Right lobe of liver (tissue), 4 donors: ENCODE results near the gene AGAP5.

Experiments used
- POLR2A ChIP-seq: fragments of 450-650 bp; IDR thresholded peaks from one replicate; pipeline ENCODE4 v1.6.1; 2017; ENCODE audit warnings: antibody characterized with exemption, mild to moderate bottlenecking
- TF ChIP-seq, protein P1 (sequence below), 4 donors: fragments of 200-600 bp in 3 of 4; fragments of 450-650 bp in 1 of 4; IDR thresholded peaks; one replicate each; pipeline versions ENCODE4 v1.5.1 to v1.8.0; 2016 to 2022; ENCODE audit warnings: antibody characterized with exemption in 4 of 4, mild to moderate bottlenecking in 2 of 4
- donor health status: DM: no; HTN: no; CAD: no.
- donor health status: DM: no; HTN: no; CAD: no.
- donor health status: DM: no; HTN: yes; CAD: no.

DNA sequence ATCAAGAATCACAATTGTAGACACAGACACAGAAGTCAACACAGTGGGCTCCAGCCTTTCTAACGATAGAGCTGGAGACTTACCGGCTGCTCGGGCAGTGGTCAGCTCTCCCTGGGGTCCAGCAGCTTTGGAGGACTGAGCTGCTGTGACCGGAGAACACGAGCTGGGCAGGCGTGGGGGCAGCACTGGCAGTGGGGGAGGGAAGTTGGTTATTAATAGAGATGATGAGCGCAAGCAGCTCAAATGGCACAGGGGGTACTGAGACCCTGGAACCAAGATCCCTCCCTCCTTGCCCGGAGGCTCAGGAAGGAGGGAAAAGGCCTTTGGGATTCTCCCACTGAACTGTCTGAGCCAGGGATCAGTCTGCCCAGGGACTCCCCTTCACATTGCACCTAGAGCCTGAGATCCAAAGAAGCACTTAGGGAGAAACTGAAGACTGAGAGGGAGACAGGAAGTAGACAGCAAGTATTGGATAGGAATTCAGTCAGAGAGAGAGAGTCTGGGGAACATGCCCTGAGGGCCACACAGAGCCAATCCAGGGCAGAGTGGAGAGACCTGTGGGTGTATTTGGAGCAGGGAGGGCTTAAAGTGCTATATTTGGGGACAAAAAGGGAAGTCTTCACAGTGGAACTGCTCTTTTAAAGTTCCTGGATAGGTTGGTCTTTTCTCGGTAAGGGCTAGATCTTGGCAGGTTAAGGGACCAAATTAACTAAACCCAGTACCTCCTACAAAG is 56.4 kb downstream of the AGAP5 start, which contains the start of gene MYOZ1:
- TF ChIP-seq, protein P1, sequence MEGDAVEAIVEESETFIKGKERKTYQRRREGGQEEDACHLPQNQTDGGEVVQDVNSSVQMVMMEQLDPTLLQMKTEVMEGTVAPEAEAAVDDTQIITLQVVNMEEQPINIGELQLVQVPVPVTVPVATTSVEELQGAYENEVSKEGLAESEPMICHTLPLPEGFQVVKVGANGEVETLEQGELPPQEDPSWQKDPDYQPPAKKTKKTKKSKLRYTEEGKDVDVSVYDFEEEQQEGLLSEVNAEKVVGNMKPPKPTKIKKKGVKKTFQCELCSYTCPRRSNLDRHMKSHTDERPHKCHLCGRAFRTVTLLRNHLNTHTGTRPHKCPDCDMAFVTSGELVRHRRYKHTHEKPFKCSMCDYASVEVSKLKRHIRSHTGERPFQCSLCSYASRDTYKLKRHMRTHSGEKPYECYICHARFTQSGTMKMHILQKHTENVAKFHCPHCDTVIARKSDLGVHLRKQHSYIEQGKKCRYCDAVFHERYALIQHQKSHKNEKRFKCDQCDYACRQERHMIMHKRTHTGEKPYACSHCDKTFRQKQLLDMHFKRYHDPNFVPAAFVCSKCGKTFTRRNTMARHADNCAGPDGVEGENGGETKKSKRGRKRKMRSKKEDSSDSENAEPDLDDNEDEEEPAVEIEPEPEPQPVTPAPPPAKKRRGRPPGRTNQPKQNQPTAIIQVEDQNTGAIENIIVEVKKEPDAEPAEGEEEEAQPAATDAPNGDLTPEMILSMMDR (IDR thresholded peaks at IDR 0.05), result no peak
- TF ChIP-seq POLR2A, result no peak
